ENCODE measurements around the gene CRISP2. TPM values are rescaled to one million over a fixed set of nuclear protein-coding genes. Genes with fewer than 3 reads are reported as not detected.

The CRISP2 gene, protein sequence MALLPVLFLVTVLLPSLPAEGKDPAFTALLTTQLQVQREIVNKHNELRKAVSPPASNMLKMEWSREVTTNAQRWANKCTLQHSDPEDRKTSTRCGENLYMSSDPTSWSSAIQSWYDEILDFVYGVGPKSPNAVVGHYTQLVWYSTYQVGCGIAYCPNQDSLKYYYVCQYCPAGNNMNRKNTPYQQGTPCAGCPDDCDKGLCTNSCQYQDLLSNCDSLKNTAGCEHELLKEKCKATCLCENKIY
- polyA plus RNA-seq = not detected in 2 replicates

GRCh38 chr6:49713346-49713745, at the start of gene CRISP2:
Gene CRISP2 (minus strand): TSS chr6:49713543. CDS start chr6:49709196, 4,347 bp downstream.

GRCh38 chr6:49744259-49744658, 30.9 kb upstream of the CRISP2 start, which contains the start of gene CRISP3:
Gene CRISP3 (minus strand): TSS chr6:49744388. CDS start chr6:49744367, 21 bp downstream.

Other genes with a start within 250 kb of the CRISP2 start
- gene GLYATL3, start 213.6 kb downstream of the CRISP2 start, polyA plus RNA-seq = not detected in 2 replicates
- gene C6orf141, start 162.9 kb downstream of the CRISP2 start, polyA plus RNA-seq = not detected in 2 replicates
- not detected in 2 replicates for gene RHAG, start 76.7 kb downstream of the CRISP2 start, polyA plus RNA-seq
- not detected in 2 replicates for gene CRISP3, start 30.8 kb upstream of the CRISP2 start, polyA plus RNA-seq
- gene PGK2, start 73.7 kb upstream of the CRISP2 start, polyA plus RNA-seq = not detected in 2 replicates
- not detected in 2 replicates for gene CRISP1, start 153.0 kb upstream of the CRISP2 start, polyA plus RNA-seq